Measurements from ENCODE around the gene NHLRC4.

The NHLRC4 gene

GRCh38 chr16:598823-599739, 32.3 kb downstream of the NHLRC4 start:
- DNase-seq, result no peak
- no peak for ATAC-seq

GRCh38 chr16:600781-601180, 34.0 kb downstream of the NHLRC4 start:
- DNase-seq (no peak), ATAC-seq (peak; percentile 43)

DNA sequence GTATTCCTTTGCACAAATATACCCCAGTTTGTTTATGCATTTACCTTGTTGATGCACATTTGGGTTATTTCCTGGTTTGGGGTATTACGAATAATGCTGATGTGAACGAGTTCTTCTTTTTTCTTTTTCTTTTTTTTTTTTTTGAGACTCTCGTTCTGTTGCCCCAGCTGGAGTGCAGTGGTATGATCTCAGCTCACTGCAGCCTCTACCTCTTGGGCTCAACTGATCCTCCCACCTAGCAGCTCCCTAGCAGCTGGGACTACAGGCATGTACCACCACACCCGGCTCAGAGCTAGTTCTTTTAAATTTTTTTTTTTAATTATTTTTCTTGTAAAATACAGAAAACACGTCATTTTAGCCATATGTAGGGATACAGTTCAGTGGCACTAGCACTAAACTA, 37.1 kb downstream of the NHLRC4 start:
- DNase-seq (no peak), ATAC-seq (no peak)

- DNase-seq (no peak), ATAC-seq (no peak)
These were observed 40.0 kb downstream of the NHLRC4 start for GRCh38 chr16:606656-607307.

GRCh38 chr16:608019-608418, 41.2 kb downstream of the NHLRC4 start:
- peak; percentile 69 for DNase-seq

GRCh38 chr16:609316-609715, 42.5 kb downstream of the NHLRC4 start:
- DNase-seq (no peak), ATAC-seq (no peak)

More at GRCh38 chr16:608019-608418, 41.2 kb downstream of the NHLRC4 start:
- ATAC-seq, result peak; percentile 96

DNA sequence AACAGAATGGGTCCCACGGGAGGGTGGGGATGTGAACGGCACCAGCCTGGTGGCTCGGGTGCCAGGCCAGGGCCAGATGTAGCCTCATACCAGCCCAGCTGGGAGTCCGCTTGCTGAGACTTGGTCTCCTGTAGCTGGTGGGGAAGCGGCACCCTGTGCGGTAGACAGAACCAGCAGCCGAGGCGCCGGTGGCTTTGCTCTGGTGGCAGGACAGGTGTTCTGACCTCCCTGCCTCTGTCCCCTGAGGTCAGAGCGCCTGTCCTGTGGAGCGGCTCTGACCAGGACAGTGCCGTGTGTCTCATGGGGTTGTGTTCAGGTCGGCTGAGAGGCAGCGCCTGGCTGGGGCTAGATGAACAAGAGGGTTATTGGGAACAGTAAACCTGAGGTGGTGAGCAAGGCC, 43.2 kb downstream of the NHLRC4 start:
- DNase-seq (no peak), ATAC-seq (no peak)

GRCh38 chr16:610513-611381, 43.9 kb downstream of the NHLRC4 start:
- ATAC-seq (peak; percentile 67), DNase-seq (peak; percentile 80)

DNA sequence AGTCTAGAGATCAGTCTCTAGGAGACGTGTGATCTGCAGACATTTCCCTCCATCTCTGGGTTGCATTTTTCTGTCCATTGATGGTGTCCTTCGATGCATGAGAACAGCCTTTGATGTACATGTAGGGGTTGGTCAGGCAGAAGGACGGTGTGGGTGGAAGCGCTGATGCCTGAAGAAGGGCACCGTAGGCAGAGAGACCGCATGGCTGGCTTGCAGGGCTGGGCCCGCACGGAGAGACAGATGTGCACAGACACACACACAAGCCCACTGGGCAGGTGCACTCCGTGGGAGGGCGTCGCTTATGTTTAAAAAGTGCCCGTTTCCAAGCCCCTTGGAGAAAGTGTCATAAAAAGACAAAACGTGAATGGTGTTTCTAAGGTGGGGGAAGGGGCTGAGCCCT, 48.3 kb downstream of the NHLRC4 start:
- DNase-seq (no peak), ATAC-seq (no peak)

DNA sequence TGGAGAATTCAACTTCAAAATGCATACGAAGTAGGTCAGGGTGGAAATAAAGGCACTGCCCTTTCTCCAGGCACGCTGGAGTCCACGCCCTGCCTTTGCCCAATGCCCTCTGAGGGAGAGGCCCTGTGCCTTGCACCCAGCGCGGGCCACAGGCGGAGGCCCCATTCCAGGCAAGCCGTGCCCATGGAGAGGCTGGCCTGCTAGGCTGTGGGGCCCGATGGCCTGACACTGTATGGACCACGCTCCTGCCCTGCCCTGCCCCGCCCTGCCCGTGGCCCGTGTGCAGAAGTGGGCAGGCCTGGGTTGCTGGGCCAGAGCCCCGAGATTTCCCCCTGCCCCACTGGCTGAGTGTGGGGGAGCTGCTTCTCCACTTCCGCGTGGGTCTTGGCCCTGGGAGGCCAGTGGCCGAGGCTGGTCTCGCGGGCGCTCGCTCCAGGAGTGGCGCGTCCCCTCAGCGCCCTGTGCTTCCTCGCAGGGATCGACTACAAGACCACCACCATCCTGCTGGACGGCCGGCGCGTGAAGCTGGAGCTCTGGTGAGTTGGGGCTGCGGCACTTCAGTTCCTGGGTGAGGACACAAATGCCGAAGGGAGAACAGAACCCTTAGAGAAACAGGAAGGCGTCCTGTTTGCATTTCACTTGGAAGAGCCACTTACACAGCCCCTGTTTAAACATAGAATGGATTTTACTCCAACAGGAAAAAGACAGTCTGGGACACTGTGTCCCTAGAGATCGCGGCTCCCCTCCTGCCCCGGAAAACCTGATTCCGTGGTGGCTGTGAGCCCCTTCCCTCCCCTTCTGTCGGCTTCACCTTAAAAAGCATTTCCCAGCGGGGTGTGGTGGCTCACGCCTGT, 50.2 kb downstream of the NHLRC4 start:
- ATAC-seq (no peak), DNase-seq (no peak)

DNA sequence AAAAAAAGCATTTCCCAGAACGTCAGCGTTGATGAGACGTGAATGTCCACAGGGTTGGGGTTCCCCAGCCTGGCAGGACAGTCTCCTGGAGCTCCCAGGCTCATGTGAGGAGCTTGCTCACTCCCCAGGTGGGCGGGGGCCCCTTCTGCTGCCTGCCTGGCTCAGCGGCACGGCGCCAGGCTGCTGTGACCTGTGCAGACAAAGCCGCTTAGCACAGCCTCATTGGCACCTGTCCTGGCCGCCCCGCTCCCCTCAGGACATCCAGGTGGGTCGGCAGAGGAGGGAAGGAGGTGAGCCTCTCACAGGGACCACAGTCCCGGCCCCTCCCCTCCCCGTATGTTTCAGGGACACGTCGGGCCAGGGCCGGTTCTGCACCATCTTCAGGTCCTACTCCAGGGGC, 51.0 kb downstream of the NHLRC4 start:
- ATAC-seq, result no peak
- no peak for DNase-seq
